ENCODE results near the gene OR11H7.
"Not testable (repeated sequence)": the region's sequence is repeated elsewhere in the genome, so short reads cannot be mapped to it uniquely, and the experiment has no call there.

OR11H7 gene

GRCh38 chr14:20274062-20274461 is 45.3 kb downstream of the OR11H7 start:
- Histone ChIP-seq H3K27ac (ENCODE audit: insufficient read depth, low read depth, low read length, poor library complexity, severe bottlenecking) (no peak overlapping the region), H3K36me3 (ENCODE audit: control insufficient read depth, insufficient read depth, low read length) (peaks cover 3% of the 10 kb centered on the region), H3K4me3 (ENCODE audit: insufficient read depth, low read depth, low read length) (no peak overlapping the region), H3K27me3 (ENCODE audit: control insufficient read depth, insufficient read depth, low read length, poor library complexity, severe bottlenecking) (no peaks in the 10 kb centered on the region), H3K9me3 (ENCODE audit: control insufficient read depth, low read length) (peaks cover 8% of the 10 kb centered on the region), H3K4me1 (ENCODE audit: control insufficient read depth, insufficient read depth, low read length) (no peaks in the 10 kb centered on the region)
- WGBS, 2 experiments = 93 to 95% methylated on average over 2 of the region's 2 CpGs

GRCh38 chr14:20277409-20277808 is 48.6 kb downstream of the OR11H7 start:
- H3K4me3 ChIP-seq (ENCODE audit: insufficient read depth, low read depth, low read length) = no peak overlapping the region
- WGBS, 2 experiments = 92 to 98% methylated on average over 2 of the region's 2 CpGs

GRCh38 chr14:20278414-20278813 is 49.6 kb downstream of the OR11H7 start:
- no peaks in the 10 kb centered on the region for H3K4me1 ChIP-seq (ENCODE audit: control insufficient read depth, insufficient read depth, low read length)
- H3K36me3 ChIP-seq (ENCODE audit: control insufficient read depth, insufficient read depth, low read length) = peaks cover 14% of the 10 kb centered on the region
- H3K27ac ChIP-seq (ENCODE audit: insufficient read depth, low read depth, low read length, poor library complexity, severe bottlenecking) = no peak overlapping the region
- no peak overlapping the region for H3K4me3 ChIP-seq (ENCODE audit: insufficient read depth, low read depth, low read length)
- H3K27me3 ChIP-seq (ENCODE audit: control insufficient read depth, insufficient read depth, low read length, poor library complexity, severe bottlenecking) = no peaks in the 10 kb centered on the region
- WGBS, 2 experiments = 79 to 81% methylated on average over 1 of the region's 1 CpG
- H3K9me3 ChIP-seq (ENCODE audit: control insufficient read depth, low read length) = peaks cover 3% of the 10 kb centered on the region

More at GRCh38 chr14:20277409-20277808, 48.6 kb downstream of the OR11H7 start:
- peaks cover 14% of the 10 kb centered on the region for H3K36me3 ChIP-seq (ENCODE audit: control insufficient read depth, insufficient read depth, low read length)
- no peak overlapping the region for H3K27ac ChIP-seq (ENCODE audit: insufficient read depth, low read depth, low read length, poor library complexity, severe bottlenecking)
- H3K4me1 ChIP-seq (ENCODE audit: control insufficient read depth, insufficient read depth, low read length) = no peaks in the 10 kb centered on the region
- H3K27me3 ChIP-seq (ENCODE audit: control insufficient read depth, insufficient read depth, low read length, poor library complexity, severe bottlenecking) = no peaks in the 10 kb centered on the region
- H3K9me3 ChIP-seq (ENCODE audit: control insufficient read depth, low read length) = peaks cover 3% of the 10 kb centered on the region

GRCh38 chr14:20280265-20280664 is 51.5 kb downstream of the OR11H7 start:
- H3K4me1 ChIP-seq (ENCODE audit: control insufficient read depth, insufficient read depth, low read length); H3K27me3 ChIP-seq (ENCODE audit: control insufficient read depth, insufficient read depth, low read length, poor library complexity, severe bottlenecking); H3K4me3 ChIP-seq (ENCODE audit: insufficient read depth, low read depth, low read length); H3K9me3 ChIP-seq (ENCODE audit: control insufficient read depth, low read length); H3K27ac ChIP-seq (ENCODE audit: insufficient read depth, low read depth, low read length, poor library complexity, severe bottlenecking): not testable (repeated sequence)
- H3K36me3 ChIP-seq (ENCODE audit: control insufficient read depth, insufficient read depth, low read length) = peaks cover 14% of the 10 kb centered on the region
- WGBS, 2 experiments = 94 to 96% methylated on average over 7 of the region's 7 CpGs

Data from ectodermal cell (in vitro differentiated cells).